Left lung (tissue), 10 donors: ENCODE data around the gene HSD17B8. TPM values are rescaled to one million over a fixed set of nuclear protein-coding genes. Genes with fewer than 3 reads are reported as not detected.
A peak's percentile ranks its signal among the peaks of the same experiment; 100 is the strongest.

Experiments
- ATAC-seq: fragments of 200-7000 bp; cut with Tn5 transposase; one replicate; pipeline ENCODE4 v1.9.1; 2020; ENCODE audit warnings: moderate library complexity
- DNase-seq, 4 donors: peaks; one replicate each; pipeline ENCODE4 v3.0.0-alpha.2; 2013 to 2020
- H3K27ac ChIP-seq, 2 donors: fragments of 200-600 bp; sonication (generic) in 1 of 2; one replicate each; pipeline versions ENCODE4 v1.5.0 to v1.8.0; 2020 to 2021
- H3K27me3 ChIP-seq, 2 donors: fragments of 200-600 bp; sonication (generic) in 1 of 2; one replicate each; pipeline versions ENCODE4 v1.5.0 to v1.8.0; 2020 to 2021
- H3K36me3 ChIP-seq, 2 donors: fragments of 200-600 bp; sonication (generic) in 1 of 2; one replicate each; pipeline versions ENCODE4 v1.5.0 to v1.8.0; 2020 to 2021
- H3K4me1 ChIP-seq, 2 donors: fragments of 200-600 bp; one replicate each; pipeline ENCODE4 v1.8.0; 2021
- H3K4me3 ChIP-seq, 2 donors: fragments of 200-600 bp; sonication (generic) in 1 of 2; one replicate each; pipeline versions ENCODE4 v1.5.0 to v1.8.0; 2020 to 2021; ENCODE audit warnings: mild to moderate bottlenecking in 1 of 2
- H3K9me3 ChIP-seq, 2 donors: fragments of 200-600 bp; sonication (generic) in 1 of 2; one replicate each; pipeline versions ENCODE4 v1.5.0 to v1.8.0; 2020 to 2021
- intact Hi-C, 2 donors: fragments of 100-400 bp; cut with DNase I; formaldehyde crosslinking; loops; one replicate each; pipeline versions ENCODE4 v1.11.2 to v1.14.2; 2022
- polyA plus RNA-seq, 6 donors: library from polyadenylated mRNA; unstranded; fragments of 120-200 nt; gene quantifications; one replicate each; pipeline ENCODE4 v1.2.1, GENCODE V29; 2013; ENCODE audit not compliant: insufficient read length in 6 of 6
- total RNA-seq, 2 donors: library from RNA; stranded (reverse); fragmentation: NEBNext Ultra II Directional; extraction: Animal tissue kit (Norgen Biotek cat#: 25700); gene quantifications; one replicate each; pipeline ENCODE4 v1.2.1, GENCODE V29; 2021
- TF ChIP-seq, protein P1 (sequence below), 2 donors: fragments of 200-600 bp; sonication (generic) in 1 of 2; IDR thresholded peaks; one replicate each; pipeline versions ENCODE4 v1.5.0 to v1.8.0; 2021; ENCODE audit warnings: antibody characterized with exemption in 2 of 2
- donor health status: DM: no; HTN: yes; CAD: no.
- donor health status: DM: no; HTN: no; CAD: no.

HSD17B8 gene
- total and polyA plus RNA-seq, 8 donors: 13.5 to 27.0 (median 20.8) TPM

DNA sequence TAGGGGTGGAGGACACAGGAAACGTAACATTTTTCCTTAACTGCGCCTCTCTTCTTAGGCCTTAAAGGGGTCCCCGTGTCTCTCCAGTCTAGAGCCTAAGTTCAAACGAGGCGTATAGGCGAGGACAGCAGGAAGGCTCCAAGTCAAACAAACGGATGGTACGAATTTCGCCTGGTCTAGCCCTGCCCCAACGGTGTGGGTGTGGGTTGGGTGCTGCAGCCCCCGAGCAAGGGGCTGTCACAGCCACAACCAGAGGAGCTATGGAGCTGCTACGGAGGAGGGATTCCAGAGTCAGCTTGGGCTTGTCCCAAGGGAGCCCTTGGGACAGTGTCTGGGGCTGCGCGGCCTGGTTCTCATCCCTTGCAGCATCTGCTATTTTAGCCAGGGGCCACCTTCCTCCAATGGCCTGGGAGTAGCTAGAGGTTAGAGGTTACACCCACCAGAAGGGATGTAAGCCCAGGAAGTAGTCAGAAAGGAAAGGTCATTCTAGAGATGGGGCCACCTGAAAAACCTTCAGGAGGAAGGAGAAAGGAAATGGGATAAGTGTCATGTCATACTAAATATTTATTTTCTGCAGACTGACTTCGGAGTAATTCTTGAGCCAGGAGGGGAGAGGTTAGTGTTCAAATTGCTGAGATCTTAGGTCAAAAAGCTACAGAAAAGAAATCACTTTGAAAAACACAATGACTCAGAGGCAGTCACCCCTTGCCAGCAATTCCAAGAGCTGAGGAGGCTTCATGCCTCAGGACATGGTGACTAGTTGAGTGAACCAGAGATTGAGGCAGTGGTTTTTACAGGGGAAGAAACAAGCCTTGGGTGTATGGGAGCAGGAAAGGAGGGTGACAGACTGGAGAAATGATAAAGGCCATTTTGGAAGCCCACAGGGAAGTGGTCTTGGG is 45.5 kb downstream of the HSD17B8 start:
- intact Hi-C loops: loop anchor here in 1 of 2 donors (10.0 kb wide), 2 partner anchors 85 to 135 kb away; no protein-coding TSS in a partner anchor
- Histone ChIP-seq H3K4me1 (peaks cover 11 to 31% of the 10 kb centered on the region in 2 donors), H3K9me3 (no peaks in the 10 kb centered on the region), H3K27me3 (no peaks in the 10 kb centered on the region), H3K27ac (peak overlapping the region; percentile 91 to 92), H3K36me3 (peaks cover 0 to 5% of the 10 kb centered on the region in 2 donors), H3K4me3 (peak overlapping the region; percentile 43 to 50)
- peak in 1 of 4 donors; percentile 35 for DNase-seq
- ATAC-seq: no peak
- TF ChIP-seq, protein P1, sequence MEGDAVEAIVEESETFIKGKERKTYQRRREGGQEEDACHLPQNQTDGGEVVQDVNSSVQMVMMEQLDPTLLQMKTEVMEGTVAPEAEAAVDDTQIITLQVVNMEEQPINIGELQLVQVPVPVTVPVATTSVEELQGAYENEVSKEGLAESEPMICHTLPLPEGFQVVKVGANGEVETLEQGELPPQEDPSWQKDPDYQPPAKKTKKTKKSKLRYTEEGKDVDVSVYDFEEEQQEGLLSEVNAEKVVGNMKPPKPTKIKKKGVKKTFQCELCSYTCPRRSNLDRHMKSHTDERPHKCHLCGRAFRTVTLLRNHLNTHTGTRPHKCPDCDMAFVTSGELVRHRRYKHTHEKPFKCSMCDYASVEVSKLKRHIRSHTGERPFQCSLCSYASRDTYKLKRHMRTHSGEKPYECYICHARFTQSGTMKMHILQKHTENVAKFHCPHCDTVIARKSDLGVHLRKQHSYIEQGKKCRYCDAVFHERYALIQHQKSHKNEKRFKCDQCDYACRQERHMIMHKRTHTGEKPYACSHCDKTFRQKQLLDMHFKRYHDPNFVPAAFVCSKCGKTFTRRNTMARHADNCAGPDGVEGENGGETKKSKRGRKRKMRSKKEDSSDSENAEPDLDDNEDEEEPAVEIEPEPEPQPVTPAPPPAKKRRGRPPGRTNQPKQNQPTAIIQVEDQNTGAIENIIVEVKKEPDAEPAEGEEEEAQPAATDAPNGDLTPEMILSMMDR (IDR thresholded peaks at IDR 0.05): no peak

DNA sequence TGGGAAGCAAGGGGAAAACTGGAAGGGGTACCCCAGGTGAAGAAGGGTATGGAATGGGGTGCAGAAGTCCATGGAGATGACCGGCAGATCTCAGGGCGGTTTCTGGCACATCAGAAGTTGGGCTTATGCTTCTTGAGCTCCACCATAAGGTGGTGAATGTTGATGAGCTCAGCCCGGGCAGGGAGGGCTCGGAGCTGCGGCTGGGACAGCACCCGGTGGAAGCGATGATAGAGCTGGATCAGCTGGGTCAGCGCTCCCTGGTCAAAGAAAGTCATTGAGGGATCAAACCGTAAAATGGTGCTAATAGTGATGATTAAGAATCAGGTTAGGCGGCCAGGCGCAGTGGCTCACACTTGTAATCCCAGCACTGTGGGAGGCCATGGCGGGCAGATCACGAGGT is 46.3 kb downstream of the HSD17B8 start:
- no peak overlapping the region for H3K27ac ChIP-seq
- DNase-seq: no peak
- intact Hi-C loops: no loop called here

DNA sequence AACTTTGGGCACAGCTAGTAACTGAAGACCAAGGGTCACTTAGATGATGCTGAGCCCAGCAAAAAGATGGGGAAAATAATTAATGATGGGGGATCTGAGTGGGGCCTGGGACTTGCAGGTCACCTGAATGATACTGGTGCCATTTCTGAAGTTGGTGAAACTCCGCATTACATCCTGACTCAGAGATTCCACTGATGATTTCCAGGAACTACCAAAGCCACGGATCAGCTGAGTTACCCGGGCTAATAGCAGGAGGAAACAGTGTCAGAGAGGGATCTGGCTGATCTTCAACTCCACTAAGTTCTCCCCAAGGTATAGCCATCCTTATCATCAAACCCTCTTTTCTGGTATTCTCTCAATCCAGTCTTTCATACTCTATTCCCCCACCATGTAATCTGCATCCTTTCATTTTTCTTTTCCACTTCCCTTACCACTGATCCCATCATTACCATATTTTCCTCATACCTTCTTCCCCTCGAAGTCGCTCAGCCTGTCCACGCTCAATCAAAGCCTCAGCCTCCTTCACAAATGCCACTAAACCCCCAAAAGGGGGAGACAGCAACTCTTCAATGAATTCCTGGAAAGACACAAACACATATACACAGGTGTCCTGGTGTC is 47.0 kb downstream of the HSD17B8 start:
- H3K4me3 ChIP-seq: no peak overlapping the region
- peaks cover 0 to 5% of the 10 kb centered on the region in 2 donors for H3K36me3 ChIP-seq
- no peak for ATAC-seq
- no peaks in the 10 kb centered on the region for H3K27me3 ChIP-seq
- DNase-seq: no peak
- no peak overlapping the region for H3K27ac ChIP-seq
- H3K4me1 ChIP-seq: peaks cover 11 to 31% of the 10 kb centered on the region in 2 donors
- intact Hi-C loops: no loop called here
- no peaks in the 10 kb centered on the region for H3K9me3 ChIP-seq
- TF ChIP-seq, protein P1 (IDR thresholded peaks at IDR 0.05): no peak

More for the DNA sequence above, 46.3 kb downstream of the HSD17B8 start:
- TF ChIP-seq, protein P1 (IDR thresholded peaks at IDR 0.05): no peak
- Histone ChIP-seq H3K9me3 (no peaks in the 10 kb centered on the region), H3K4me1 (peaks cover 11 to 31% of the 10 kb centered on the region in 2 donors), H3K27me3 (no peaks in the 10 kb centered on the region), H3K4me3 (no peak overlapping the region), H3K36me3 (peaks cover 0 to 5% of the 10 kb centered on the region in 2 donors)
- no peak for ATAC-seq

DNA sequence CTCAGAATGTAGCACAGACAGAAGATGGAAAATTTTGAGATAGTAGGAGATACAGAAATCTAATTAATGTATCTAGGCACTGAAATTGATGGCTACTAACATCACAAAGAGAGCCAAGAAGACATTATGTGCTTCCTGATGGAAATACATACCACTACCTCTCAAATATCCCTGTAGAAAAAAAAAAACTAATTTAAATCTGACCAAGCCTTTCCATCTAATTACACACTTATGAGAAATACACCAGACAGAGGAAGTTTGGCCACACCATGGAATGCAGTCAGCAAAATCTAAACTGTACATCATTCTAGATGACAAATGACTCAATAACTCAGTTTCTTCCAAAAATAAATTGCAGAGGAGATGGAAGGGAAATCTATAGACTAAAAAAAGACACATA is 48.3 kb downstream of the HSD17B8 start:
- Histone ChIP-seq H3K27ac (no peak overlapping the region), H3K9me3 (no peaks in the 10 kb centered on the region), H3K4me1 (peaks cover 11 to 31% of the 10 kb centered on the region in 2 donors), H3K4me3 (no peak overlapping the region), H3K27me3 (no peaks in the 10 kb centered on the region), H3K36me3 (peaks cover 0 to 14% of the 10 kb centered on the region in 2 donors)
- DNase-seq (no peak), ATAC-seq (no peak)
- TF ChIP-seq, protein P1 (IDR thresholded peaks at IDR 0.05): no peak
- intact Hi-C loops: no loop called here

DNA sequence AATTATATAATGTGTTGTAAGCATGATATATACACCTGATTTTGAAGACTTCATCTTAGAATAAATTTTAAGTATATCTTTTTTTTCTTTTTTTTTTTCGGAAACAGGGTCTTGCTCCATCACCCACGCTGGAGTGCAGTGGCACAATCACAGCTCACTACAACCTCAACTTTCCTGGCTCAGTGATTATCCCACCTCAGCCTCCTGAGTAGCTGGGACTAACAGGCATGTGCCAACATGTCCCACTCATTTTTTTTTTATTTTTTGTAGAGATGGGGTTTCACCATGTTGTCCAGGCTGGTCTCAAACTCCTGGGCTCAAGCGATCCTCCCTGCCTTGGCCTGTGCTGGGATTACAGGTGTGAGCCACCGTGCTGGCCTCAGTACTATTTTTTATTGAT is 50.1 kb downstream of the HSD17B8 start:
- TF ChIP-seq, protein P1 (IDR thresholded peaks at IDR 0.05): no peak
- Histone ChIP-seq H3K4me3 (no peak overlapping the region), H3K4me1 (peaks cover 8 to 18% of the 10 kb centered on the region in 2 donors), H3K27ac (no peak overlapping the region), H3K9me3 (no peaks in the 10 kb centered on the region), H3K36me3 (peaks cover 0 to 26% of the 10 kb centered on the region in 2 donors), H3K27me3 (no peaks in the 10 kb centered on the region)
- DNase-seq (no peak), ATAC-seq (no peak)
- intact Hi-C loops: no loop called here
